A549 (cell line): ENCODE results near the gene PARP6. TPM values are rescaled to one million over a fixed set of nuclear protein-coding genes. Genes with fewer than 3 reads are reported as not detected.

Experiments used
- ATAC-seq, 2 experiments: fragments of 200-7000 bp in 1 of 2; fragments of >200 bp in 1 of 2; cut with Nextera tagmentation in 1 of 2; cut with Tn5 transposase in 1 of 2; 3 replicates each; pipeline versions ENCODE4 v1.8.0 to v1.9.1; 2018 to 2020; ENCODE audit warnings: mild to moderate bottlenecking in 1 of 2, moderate library complexity in 1 of 2
- CTCF ChIA-PET: fragments of 300-600 bp; sonication (Branson Sonifier 250); formaldehyde crosslinking; extraction: SDS; loops from one replicate; lab custom pipeline; 2021; ENCODE audit warnings: antibody characterized with exemption, inconsistent platforms; lab: Yijun Ruan, JAX
- POLR2A ChIA-PET: fragments of 350-600 bp; formaldehyde crosslinking; extraction: SDS; loops from one replicate; lab custom pipeline; 2021; ENCODE audit warnings: antibody characterized with exemption, inconsistent platforms; lab: Yijun Ruan, JAX
- DNase-seq, 2 experiments: peaks; one replicate each; pipeline versions ENCODE4 v3.0.0 to v3.0.0-alpha.2; 2011 to 2016; ENCODE audit warnings: low read depth in 1 of 2, low spot score in 1 of 2
- FAIRE-seq: peaks from 2 replicates; lab custom pipeline; 2011; peaks lifted over from hg19 to GRCh38; lab: Jason Lieb, UNC
- H3K27ac ChIP-seq, 2 experiments: fragments of >200 bp; sonication (Bioruptor Twin); formaldehyde crosslinking; 3 replicates each; pipeline ENCODE4 v1.5.1; 2016 to 2017
- H3K4me1 ChIP-seq: fragments of >200 bp; sonication (Bioruptor Twin); formaldehyde crosslinking; 3 replicates; pipeline ENCODE4 v1.6.1; 2016
- H3K4me2 ChIP-seq: fragments of >200 bp; sonication (Bioruptor Twin); formaldehyde crosslinking; 3 replicates; pipeline ENCODE4 v1.6.1; 2016
- H3K4me3 ChIP-seq: fragments of >200 bp; sonication (Bioruptor Twin); formaldehyde crosslinking; 3 replicates; pipeline ENCODE4 v1.5.1; 2016
- H3K9me3 ChIP-seq: fragments of >200 bp; sonication (Bioruptor Twin); formaldehyde crosslinking; 3 replicates; pipeline ENCODE4 v1.6.1; 2016
- CBX8 ChIP-seq: fragments of 200-600 bp; sonication (generic); IDR thresholded peaks from 2 replicates; pipeline ENCODE4 v1.6.1; 2016
- EHF ChIP-seq: fragments of 250-450 bp; sonication (Bioruptor Pico); IDR thresholded peaks from 2 replicates; pipeline ENCODE4 v1.5.0; 2020; ENCODE audit warnings: mild to moderate bottlenecking
- EHMT2 ChIP-seq: fragments of 200-600 bp; sonication (generic); IDR thresholded peaks from 2 replicates; pipeline ENCODE4 v1.6.1; 2016; ENCODE audit warnings: antibody characterized with exemption, low read depth, mild to moderate bottlenecking, moderate library complexity
- HDAC2 ChIP-seq: fragments of 200-600 bp; sonication (generic); IDR thresholded peaks from 2 replicates; pipeline ENCODE4 v1.6.1; 2016
- HEYL ChIP-seq: fragments of 250-450 bp; sonication (Bioruptor Pico); IDR thresholded peaks from 2 replicates; pipeline ENCODE4 v1.8.0; 2021; ENCODE audit warnings: mild to moderate bottlenecking, moderate library complexity
- HOXA7 ChIP-seq: fragments of 250-450 bp; sonication (Bioruptor Pico); IDR thresholded peaks from 2 replicates; pipeline ENCODE4 v1.5.0; 2020; ENCODE audit warnings: mild to moderate bottlenecking, moderate library complexity
- HOXB13 ChIP-seq: fragments of 250-450 bp; sonication (Bioruptor Pico); IDR thresholded peaks from 2 replicates; pipeline ENCODE4 v1.5.0; 2020; ENCODE audit warnings: low read depth, mild to moderate bottlenecking, moderate library complexity
- KDM5A ChIP-seq: fragments of 200-600 bp; sonication (generic); IDR thresholded peaks from 2 replicates; pipeline ENCODE4 v1.6.1; 2016; ENCODE audit warnings: antibody characterized with exemption, mild to moderate bottlenecking
- MAFK ChIP-seq: fragments of 450-650 bp; IDR thresholded peaks from 2 replicates; pipeline ENCODE4 v1.6.1; 2014; ENCODE audit not compliant: partially characterized antibody
- MYC ChIP-seq: IDR thresholded peaks from 2 replicates; pipeline ENCODE4 v1.6.1; 2012; ENCODE audit warnings: mild to moderate bottlenecking, inconsistent platforms, low read length, improper control_type of control experiment, borderline replicate concordance
- NPAS2 ChIP-seq: fragments of 250-450 bp; sonication (Bioruptor Pico); IDR thresholded peaks from 2 replicates; pipeline ENCODE4 v1.8.0; 2022; ENCODE audit warnings: mild to moderate bottlenecking, moderate library complexity, borderline replicate concordance
- NR3C1 ChIP-seq: fragments of >200 bp; sonication (Bioruptor Twin); formaldehyde crosslinking; IDR thresholded peaks from 3 replicates; pipeline ENCODE4 v1.6.1; 2017
- POLR2AphosphoS2 ChIP-seq: conservative IDR thresholded peaks from 2 replicates; pipeline ENCODE4 v1.6.1; 2012; ENCODE audit warnings: low read length, improper control_type of control experiment, inconsistent platforms
- RAD21 ChIP-seq, 2 experiments: fragments of >200 bp in 1 of 2; sonication (Bioruptor Twin) in 1 of 2; formaldehyde crosslinking in 1 of 2; IDR thresholded peaks in 1 of 2; conservative IDR thresholded peaks in 1 of 2; 2 replicates in 1 of 2; 3 replicates in 1 of 2; pipeline ENCODE4 v1.6.1; 2012 to 2018; ENCODE audit warnings: inconsistent platforms in 1 of 2
- RARB ChIP-seq: fragments of 250-450 bp; sonication (Bioruptor Pico); IDR thresholded peaks from 2 replicates; pipeline ENCODE4 v1.8.0; 2021; ENCODE audit warnings: mild to moderate bottlenecking, moderate library complexity
- REST ChIP-seq: fragments of 200-600 bp; sonication (generic); IDR thresholded peaks from 2 replicates; pipeline ENCODE4 v1.6.1; 2016; ENCODE audit warnings: antibody characterized with exemption, mild to moderate bottlenecking, moderate library complexity
- RFX5 ChIP-seq: fragments of 450-650 bp; IDR thresholded peaks from 2 replicates; pipeline ENCODE4 v1.7.1; 2014; ENCODE audit warnings: antibody characterized with exemption, mild to moderate bottlenecking, moderate library complexity
- ZC3H11A ChIP-seq: fragments of 450-650 bp; IDR thresholded peaks from 2 replicates; pipeline ENCODE4 v1.6.1; 2014; ENCODE audit warnings: antibody characterized with exemption, mild to moderate bottlenecking
- ZNF302 ChIP-seq: fragments of 250-450 bp; sonication (Bioruptor Pico); IDR thresholded peaks from 2 replicates; pipeline ENCODE4 v1.9.0; 2021; ENCODE audit warnings: inconsistent platforms, mild to moderate bottlenecking, moderate library complexity
- WGBS: methylation state at CpG from one replicate; pipeline ENCODE4 v1.1.6; 2017; ENCODE audit errors: missing lambda C conversion rate; 5-methylcytosine and 5-hydroxymethylcytosine counted together
- polyA plus RNA-seq, 4 experiments: library from polyadenylated mRNA; depleted of rRNA in 3 of 4; stranded (reverse); fragments of >200 nt; fragmentation: RNase III in 1 of 4; extraction: RNeasy Plus Mini Kit Qiagen cat#74134 plus additional on column Dnase treatment in 1 of 4; gene quantifications; 2 replicates in 3 of 4; 3 replicates in 1 of 4; pipeline ENCODE4 v1.2.3, GENCODE V29; 2011 to 2017
- TF ChIP-seq, protein P1 (sequence below): fragments of >200 bp; sonication (Bioruptor Twin); formaldehyde crosslinking; IDR thresholded peaks from 3 replicates; pipeline ENCODE4 v1.6.1; 2016
- TF ChIP-seq, protein P2 (sequence below): IDR thresholded peaks from 2 replicates; pipeline ENCODE4 v1.6.1; 2012
- TF ChIP-seq, protein P3 (sequence below): IDR thresholded peaks from 2 replicates; pipeline ENCODE4 v1.6.1; 2012; ENCODE audit warnings: low read depth, borderline replicate concordance
- TF ChIP-seq, protein P4 (sequence below): fragments of 250-450 bp; sonication (Bioruptor Pico); IDR thresholded peaks from 2 replicates; pipeline ENCODE4 v1.5.0; 2020; ENCODE audit warnings: low read depth, mild to moderate bottlenecking, moderate library complexity

PARP6 gene
- polyA plus RNA-seq, 2 of the 4 experiments (the other 2 are of a cell fraction) = 78.0 to 167 TPM

DNA sequence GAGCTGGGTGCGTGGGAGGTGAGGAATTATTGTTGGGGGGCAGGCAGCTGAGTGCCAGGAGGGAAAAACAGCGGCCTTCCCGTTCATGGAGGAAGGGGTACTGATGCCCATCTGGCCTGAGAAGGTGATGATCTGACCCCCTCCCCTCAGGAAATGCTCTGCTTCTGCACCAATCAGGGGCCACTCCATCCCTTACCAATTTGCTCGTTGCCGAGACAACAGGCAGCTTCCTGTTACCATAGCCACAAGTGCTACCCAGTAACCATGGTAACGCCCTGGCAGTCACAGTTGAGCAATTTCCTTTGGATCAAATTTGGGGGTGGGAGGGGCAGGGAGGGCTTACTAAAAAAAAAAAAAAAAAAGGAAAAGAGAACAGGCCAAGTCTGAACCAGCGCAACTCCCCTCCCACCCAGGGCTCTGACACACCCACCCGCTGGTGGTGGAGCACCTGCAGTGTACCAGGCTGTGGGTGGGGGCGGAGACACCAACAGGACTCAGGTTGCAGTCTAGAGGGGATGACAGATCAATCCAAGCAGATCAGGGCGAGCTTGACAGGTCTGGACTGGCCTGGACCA lies 33.9 kb upstream of the PARP6 start:
- ATAC-seq = peak in 1 of 2 experiments; percentile 17; a peak in 1 of 6 replicates
- CTCF ChIA-PET = interaction anchor here (0.6 kb wide), 2 partner anchors 12 to 33 kb away, joined by 3 read pairs; no protein-coding TSS in a partner anchor

GRCh38 chr15:72304596-72304995 lies 32.2 kb upstream of the PARP6 start:
- Histone ChIP-seq H3K4me2 (no peak overlapping the region), H3K27ac (no peak overlapping the region), H3K9me3 (no peaks in the 10 kb centered on the region), H3K4me3 (no peak overlapping the region), H3K4me1 (peaks cover 6% of the 10 kb centered on the region; the same call in 2 of the 3 replicates)
- POLR2A ChIA-PET = no interaction called here
- TF ChIP-seq, protein P1, sequence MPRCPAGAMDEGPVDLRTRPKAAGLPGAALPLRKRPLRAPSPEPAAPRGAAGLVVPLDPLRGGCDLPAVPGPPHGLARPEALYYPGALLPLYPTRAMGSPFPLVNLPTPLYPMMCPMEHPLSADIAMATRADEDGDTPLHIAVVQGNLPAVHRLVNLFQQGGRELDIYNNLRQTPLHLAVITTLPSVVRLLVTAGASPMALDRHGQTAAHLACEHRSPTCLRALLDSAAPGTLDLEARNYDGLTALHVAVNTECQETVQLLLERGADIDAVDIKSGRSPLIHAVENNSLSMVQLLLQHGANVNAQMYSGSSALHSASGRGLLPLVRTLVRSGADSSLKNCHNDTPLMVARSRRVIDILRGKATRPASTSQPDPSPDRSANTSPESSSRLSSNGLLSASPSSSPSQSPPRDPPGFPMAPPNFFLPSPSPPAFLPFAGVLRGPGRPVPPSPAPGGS = no peak
- TF ChIP-seq RARB (no peak), RFX5 (no peak), MAFK (no peak), HOXA7 (CRISPR knock-in tag) (no peak), CBX8 (no peak), HOXB13 (CRISPR knock-in tag) (no peak)
- FAIRE-seq (no peak), DNase-seq (no peak), ATAC-seq (no peak)
- WGBS = 71% methylated on average over 7 of the region's 7 CpGs
- CTCF ChIA-PET = interaction anchor here (0.6 to 2.8 kb wide), 5 partner anchors 9 to 80 kb away, joined by 3 to 19 read pairs (median 4); no protein-coding TSS in a partner anchor

More for the DNA sequence above, 33.9 kb upstream of the PARP6 start:
- 50% methylated on average over 10 of the region's 10 CpGs for whole genome bisulfite sequencing
- TF ChIP-seq RAD21 (conservative IDR thresholded peaks at IDR 0.05 in 1 of 2, IDR thresholded peaks at IDR 0.05 in 1 of 2) (no peak), HEYL (no peak), NPAS2 (CRISPR knock-in tag) (no peak), NR3C1 (no peak), MYC (no peak)
- TF ChIP-seq, protein P2, sequence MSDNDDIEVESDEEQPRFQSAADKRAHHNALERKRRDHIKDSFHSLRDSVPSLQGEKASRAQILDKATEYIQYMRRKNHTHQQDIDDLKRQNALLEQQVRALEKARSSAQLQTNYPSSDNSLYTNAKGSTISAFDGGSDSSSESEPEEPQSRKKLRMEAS = no peak
- TF ChIP-seq, all 56 proteins: peak for 0
- no peak overlapping the region for H3K4me2 ChIP-seq
- POLR2A ChIA-PET = no interaction called here
- H3K4me1 ChIP-seq = peaks cover 6% of the 10 kb centered on the region; the same call in 2 of the 3 replicates
- peak in 1 of 2 experiments; percentile 42 for DNase-seq
- no peak overlapping the region for H3K27ac ChIP-seq
- H3K9me3 ChIP-seq = no peaks in the 10 kb centered on the region
- no peak for FAIRE-seq
- no peak overlapping the region for H3K4me3 ChIP-seq

- peaks cover 6% of the 10 kb centered on the region; the same call in 2 of the 3 replicates for H3K4me1 ChIP-seq
- TF ChIP-seq EHF (CRISPR knock-in tag) = no peak
- no peak overlapping the region for H3K27ac ChIP-seq
- H3K9me3 ChIP-seq = no peaks in the 10 kb centered on the region
- FAIRE-seq (no peak), DNase-seq (no peak), ATAC-seq (no peak)
- no peak overlapping the region for H3K4me2 ChIP-seq
- no peak overlapping the region for H3K4me3 ChIP-seq
- ChIA-PET POLR2A (no interaction called here), CTCF (interaction anchor here (0.6 to 2.8 kb wide), 3 partner anchors 10 to 105 kb away, joined by 3 to 19 read pairs (median 10); no protein-coding TSS in a partner anchor)
- 18% methylated on average over 1 of the region's 1 CpG for WGBS
Measured at GRCh38 chr15:72302955-72303354, 30.6 kb upstream of the PARP6 start.

- POLR2A ChIA-PET = no interaction called here
- 80% methylated on average over 40 of the region's 52 CpGs for WGBS
- H3K4me1 ChIP-seq = no peaks in the 10 kb centered on the region
- H3K9me3 ChIP-seq = no peaks in the 10 kb centered on the region
- DNase-seq (no peak), FAIRE-seq (no peak), ATAC-seq (no peak)
- H3K27ac ChIP-seq = no peak overlapping the region
- CTCF ChIA-PET = interaction anchor here (0.8 to 2.1 kb wide), 4 partner anchors 16 to 91 kb away, joined by 3 to 6 read pairs (median 3); no protein-coding TSS in a partner anchor
- H3K4me3 ChIP-seq = no peak overlapping the region
- no peak overlapping the region for H3K4me2 ChIP-seq
- TF ChIP-seq, protein P3, sequence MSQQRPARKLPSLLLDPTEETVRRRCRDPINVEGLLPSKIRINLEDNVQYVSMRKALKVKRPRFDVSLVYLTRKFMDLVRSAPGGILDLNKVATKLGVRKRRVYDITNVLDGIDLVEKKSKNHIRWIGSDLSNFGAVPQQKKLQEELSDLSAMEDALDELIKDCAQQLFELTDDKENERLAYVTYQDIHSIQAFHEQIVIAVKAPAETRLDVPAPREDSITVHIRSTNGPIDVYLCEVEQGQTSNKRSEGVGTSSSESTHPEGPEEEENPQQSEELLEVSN = no peak
- no peak for TF ChIP-seq POLR2AphosphoS2
- TF ChIP-seq NPAS2 (CRISPR knock-in tag) = no peak
- TF ChIP-seq KDM5A = no peak
- TF ChIP-seq ZNF302 (CRISPR knock-in tag) = no peak
- no peak for TF ChIP-seq EHMT2
- TF ChIP-seq HDAC2 = no peak
- no peak for TF ChIP-seq ZC3H11A
- TF ChIP-seq, protein P4, sequence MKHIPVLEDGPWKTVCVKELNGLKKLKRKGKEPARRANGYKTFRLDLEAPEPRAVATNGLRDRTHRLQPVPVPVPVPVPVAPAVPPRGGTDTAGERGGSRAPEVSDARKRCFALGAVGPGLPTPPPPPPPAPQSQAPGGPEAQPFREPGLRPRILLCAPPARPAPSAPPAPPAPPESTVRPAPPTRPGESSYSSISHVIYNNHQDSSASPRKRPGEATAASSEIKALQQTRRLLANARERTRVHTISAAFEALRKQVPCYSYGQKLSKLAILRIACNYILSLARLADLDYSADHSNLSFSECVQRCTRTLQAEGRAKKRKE (CRISPR knock-in tag) = no peak
- no peak for TF ChIP-seq REST
Measured at GRCh38 chr15:72289597-72290325, 17.4 kb upstream of the PARP6 start.
